Naive thymus-derived CD8-positive, alpha-beta T cell (primary cell): Measurements from ENCODE around the gene IRGC. TPM values are rescaled to one million over a fixed set of nuclear protein-coding genes. Genes with fewer than 3 reads are reported as not detected.

Source experiments
- ATAC-seq, 2 donors: fragments of 150-1000 bp; cut with Tn5 transposase in 1 of 2; sonication (Bioruptor Pico), chemical (Tn5 transposase) in 1 of 2; 1 replicate in 1 of 2; 2 replicates in 1 of 2; pipeline ENCODE4 v1.10.0; 2021; ENCODE audit warnings: mild to moderate bottlenecking in 2 of 2, moderate library complexity in 2 of 2
- POLR2A ChIA-PET: fragments of 350-600 bp; sonication (Branson Sonifier 250); formaldehyde crosslinking; loops from one replicate; lab custom pipeline; 2021; ENCODE audit warnings: antibody characterized with exemption; lab: Charles Lee
- DNase-seq, 10 donors: peaks; one replicate each; pipeline versions ENCODE4 v3.0.0 to v3.0.0-alpha.2; 2020 to 2022
- H3K27ac Mint-ChIP-seq, 10 donors: one replicate each; pipeline ENCODE4 v1.8.0; 2020 to 2022; ENCODE audit warnings: mild to moderate bottlenecking in 10 of 10, mixed read lengths in 10 of 10, moderate library complexity in 4 of 10, inconsistent platforms in 1 of 10
- H3K27me3 Mint-ChIP-seq, 5 donors: one replicate each; pipeline ENCODE4 v1.8.0; 2021 to 2022; ENCODE audit warnings: mixed read lengths in 5 of 5
- H3K36me3 Mint-ChIP-seq, 3 donors: one replicate each; pipeline ENCODE4 v1.8.0; 2020 to 2022; ENCODE audit warnings: mixed read lengths in 3 of 3, mild to moderate bottlenecking in 2 of 3, inconsistent platforms in 1 of 3
- H3K4me1 Mint-ChIP-seq, 4 donors: one replicate each; pipeline ENCODE4 v1.8.0; 2021 to 2022; ENCODE audit warnings: mixed read lengths in 4 of 4
- H3K4me3 Mint-ChIP-seq, 10 donors: one replicate each; pipeline ENCODE4 v1.8.0; 2020 to 2022; ENCODE audit warnings: mild to moderate bottlenecking in 10 of 10, mixed read lengths in 10 of 10, moderate library complexity in 6 of 10, inconsistent platforms in 1 of 10
- H3K9me3 Mint-ChIP-seq, 9 donors: one replicate each; pipeline ENCODE4 v1.8.0; 2020 to 2022; ENCODE audit warnings: mixed read lengths in 9 of 9, mild to moderate bottlenecking in 3 of 9, inconsistent platforms in 1 of 9, moderate library complexity in 1 of 9
- polyA plus RNA-seq, 3 donors: library from polyadenylated mRNA; unstranded; fragments of 300-500 nt; fragmentation: Illumina TruSeq; gene quantifications; one replicate each; pipeline ENCODE4 v1.2.3, GENCODE V29; 2021
- total RNA-seq, 8 experiments: library from RNA in 2 of 8; stranded (reverse) in 2 of 8; gene quantifications; one replicate each; pipeline ENCODE4 v1.2.3 and lab custom pipeline; 2021 to 2026

IRGC gene
- total and polyA plus RNA-seq, 5 experiments from 2014 or later, result not detected

DNA sequence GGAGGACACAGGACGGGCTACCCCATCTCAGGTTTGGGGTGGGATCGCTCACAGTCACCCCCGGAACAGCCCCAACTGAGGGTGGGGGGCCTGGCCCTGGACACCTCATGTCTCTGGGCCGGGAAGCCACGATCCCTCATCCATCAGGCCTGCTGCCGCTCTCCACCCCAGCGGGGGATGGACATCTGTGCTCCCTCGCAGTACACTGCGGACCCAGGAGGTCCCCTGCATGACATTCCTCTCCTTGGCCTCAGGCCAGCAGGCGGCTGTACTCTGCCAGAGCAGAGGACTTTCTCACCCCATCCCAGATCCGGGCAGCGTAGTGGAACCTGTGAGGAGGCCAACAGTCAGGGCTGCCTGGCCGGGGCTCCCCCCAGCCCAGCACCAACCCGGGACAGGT, 15.5 kb downstream of the IRGC start:
- ATAC-seq, result no peak
- no peak for DNase-seq
- H3K4me1 Mint-ChIP-seq, result peaks cover 0 to 18% (median 2%) of the 10 kb centered on the region in 4 donors
- H3K4me3 Mint-ChIP-seq, result no peak overlapping the region
- H3K27ac Mint-ChIP-seq, result no peak overlapping the region
- peaks cover 0 to 73% (median 30%) of the 10 kb centered on the region in 3 donors for H3K36me3 Mint-ChIP-seq
- POLR2A ChIA-PET, result no interaction called here
- no peaks in the 10 kb centered on the region for H3K27me3 Mint-ChIP-seq
- no peaks in the 10 kb centered on the region for H3K9me3 Mint-ChIP-seq

DNA sequence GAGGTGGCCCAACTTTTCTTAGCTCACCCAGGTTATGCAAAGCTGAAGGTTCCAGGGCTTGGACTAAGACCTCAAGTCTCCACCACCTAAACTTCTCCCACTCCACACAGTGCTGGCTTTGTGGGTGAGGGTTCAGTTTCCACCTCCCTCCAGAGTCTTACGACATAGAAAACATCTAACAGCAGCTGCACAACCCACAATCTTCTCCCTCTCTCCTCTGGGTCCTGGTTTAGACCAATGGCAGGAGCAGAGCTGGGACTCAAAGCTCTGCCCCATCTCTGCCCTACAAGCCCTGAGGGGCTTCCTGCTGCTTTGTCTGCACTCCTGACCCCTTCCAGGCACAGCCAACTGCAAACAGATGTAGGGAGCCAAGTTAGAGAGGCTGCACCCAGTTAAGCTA, 16.0 kb downstream of the IRGC start:
- POLR2A ChIA-PET, result interaction anchor here (0.6 kb wide), 1 partner anchor 111 kb away, joined by 3 read pairs; no protein-coding TSS in a partner anchor

DNA sequence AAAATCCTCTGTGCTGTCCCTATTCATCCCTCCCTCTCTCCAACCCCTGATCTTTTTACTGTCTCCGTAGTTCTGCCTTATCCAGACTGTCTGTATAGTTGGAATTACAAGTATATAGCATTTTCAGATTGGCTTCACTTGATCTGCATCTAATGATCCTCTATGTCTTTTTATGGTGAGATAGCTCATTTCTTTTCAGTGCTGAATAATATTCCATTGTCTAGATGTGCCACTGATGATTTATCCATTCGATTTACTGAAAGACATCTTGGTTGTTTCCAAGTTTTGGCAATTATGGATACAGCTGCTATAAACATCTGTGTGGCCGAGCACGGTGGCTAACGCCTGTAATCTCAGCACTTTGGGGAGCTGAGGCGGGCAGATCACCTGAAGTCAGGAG, 19.1 kb downstream of the IRGC start:
- no peak for DNase-seq
- Mint-ChIP-seq H3K9me3 (no peaks in the 10 kb centered on the region), H3K36me3 (peaks cover 0 to 89% (median 32%) of the 10 kb centered on the region in 3 donors), H3K4me1 (peaks cover 0 to 10% (median 3%) of the 10 kb centered on the region in 4 donors), H3K27ac (peak overlapping the region in 1 of 10 donors; percentile 30), H3K27me3 (no peaks in the 10 kb centered on the region), H3K4me3 (no peak overlapping the region)
- POLR2A ChIA-PET, result no interaction called here
- no peak for ATAC-seq

More for the DNA sequence above, 16.0 kb downstream of the IRGC start:
- no peak for DNase-seq
- no peak for ATAC-seq
- H3K9me3 Mint-ChIP-seq, result no peaks in the 10 kb centered on the region
- peaks cover 0 to 15% (median 2%) of the 10 kb centered on the region in 4 donors for H3K4me1 Mint-ChIP-seq
- no peak overlapping the region for H3K4me3 Mint-ChIP-seq
- peaks cover 0 to 78% (median 35%) of the 10 kb centered on the region in 3 donors for H3K36me3 Mint-ChIP-seq
- H3K27me3 Mint-ChIP-seq, result no peaks in the 10 kb centered on the region
- H3K27ac Mint-ChIP-seq, result peak overlapping the region in 6 of 10 donors; percentile 25 to 70 (median 38)

DNA sequence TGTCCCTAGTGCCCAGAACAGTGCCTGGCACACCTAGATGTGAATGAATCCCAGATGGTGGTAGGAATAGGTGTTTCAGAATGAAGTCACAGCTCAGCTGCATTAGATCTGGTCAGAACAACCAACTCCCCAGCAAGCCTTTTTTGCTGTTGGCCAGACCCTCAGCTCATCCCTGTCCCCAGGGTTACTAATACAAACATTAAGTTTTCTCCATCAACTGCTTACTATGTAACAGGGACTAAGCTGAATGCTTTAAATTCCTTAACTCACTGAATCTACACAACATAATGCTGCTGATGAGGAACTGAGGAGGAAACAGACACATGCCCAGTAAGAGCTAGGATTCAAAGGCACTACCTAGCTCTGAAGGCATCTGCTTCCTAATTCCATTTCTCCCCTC, 20.1 kb downstream of the IRGC start:
- Mint-ChIP-seq H3K27me3 (no peaks in the 10 kb centered on the region), H3K36me3 (peaks cover 0 to 91% (median 32%) of the 10 kb centered on the region in 3 donors), H3K9me3 (no peaks in the 10 kb centered on the region), H3K4me3 (no peak overlapping the region), H3K4me1 (peaks cover 0 to 10% (median 3%) of the 10 kb centered on the region in 4 donors), H3K27ac (peak overlapping the region in 3 of 10 donors; percentile 33 to 83 (median 64))
- DNase-seq, result no peak
- no peak for ATAC-seq
- POLR2A ChIA-PET, result interaction anchor here (0.6 kb wide), 1 partner anchor 1016 kb away, joined by 3 read pairs; no protein-coding TSS in a partner anchor

DNA sequence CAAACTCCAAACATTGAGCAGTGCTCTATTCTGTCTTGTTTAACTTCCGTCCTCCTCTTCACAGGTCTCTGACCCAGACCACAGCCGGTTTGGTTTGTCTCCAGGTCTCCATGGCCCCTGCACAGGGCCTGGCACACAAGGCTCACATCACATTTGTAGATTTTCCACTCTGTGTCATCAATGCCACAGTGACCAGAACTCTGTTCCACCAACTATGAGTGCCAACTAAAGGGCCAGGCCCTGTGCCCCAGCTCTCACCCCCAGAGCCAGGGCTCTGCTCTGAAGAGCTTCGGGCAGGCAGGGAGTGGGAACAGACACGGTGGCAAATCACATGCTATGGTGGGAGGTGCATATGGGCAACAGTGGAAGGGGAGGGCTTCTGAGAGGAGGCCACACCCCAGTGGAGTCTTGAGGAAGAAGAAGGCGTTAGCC, 22.9 kb downstream of the IRGC start:
- POLR2A ChIA-PET, result no interaction called here
- Mint-ChIP-seq H3K9me3 (no peaks in the 10 kb centered on the region), H3K27me3 (no peaks in the 10 kb centered on the region), H3K4me3 (no peak overlapping the region), H3K4me1 (peaks cover 0 to 4% (median 1%) of the 10 kb centered on the region in 4 donors), H3K36me3 (peaks cover 0 to 84% (median 24%) of the 10 kb centered on the region in 3 donors), H3K27ac (peak overlapping the region in 3 of 10 donors; percentile 65 to 82 (median 81))
- ATAC-seq, result no peak
- peak in 1 of 10 donors; percentile 16 for DNase-seq

DNA sequence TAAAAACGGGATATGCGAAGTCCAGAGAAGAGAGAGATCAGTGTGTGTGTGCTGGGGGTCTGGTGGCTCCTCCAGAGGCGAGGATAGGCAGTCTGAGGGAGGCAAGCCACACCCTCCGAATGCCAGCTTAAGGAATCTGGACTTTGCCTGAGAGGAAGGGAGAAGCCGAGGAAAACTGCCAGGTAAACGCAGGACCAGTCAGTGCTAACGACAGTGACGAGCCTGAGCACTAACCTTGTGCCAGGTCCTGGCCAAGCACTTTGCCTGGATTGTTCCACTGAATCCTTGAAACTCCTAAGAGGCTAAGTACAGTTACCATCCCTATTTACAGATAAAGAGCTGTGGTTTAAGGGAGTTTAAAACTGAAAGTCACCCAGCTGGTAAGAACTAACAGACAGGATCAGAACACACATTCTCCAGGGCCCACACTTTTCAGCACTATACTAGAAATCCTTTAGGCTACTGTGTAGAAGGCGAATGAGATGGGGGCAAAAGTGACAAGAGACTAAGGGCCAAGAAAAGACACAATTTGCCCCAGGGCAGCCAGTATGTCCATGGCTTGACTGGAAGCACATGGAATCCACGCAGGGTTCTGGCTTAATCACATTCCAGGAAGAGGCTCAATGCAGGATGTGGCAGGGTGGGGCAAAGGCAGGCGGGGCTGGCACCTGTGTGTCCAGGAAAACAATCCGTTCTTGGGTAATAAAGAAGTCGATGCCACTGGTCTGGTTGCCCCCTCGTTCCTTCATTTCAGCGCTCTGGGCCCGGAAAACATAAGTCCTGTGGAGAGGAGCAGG, 23.8 kb downstream of the IRGC start:
- Mint-ChIP-seq H3K27ac (peak overlapping the region in 2 of 10 donors; percentile 28 to 35), H3K36me3 (peaks cover 0 to 85% (median 27%) of the 10 kb centered on the region in 3 donors), H3K9me3 (no peaks in the 10 kb centered on the region), H3K4me3 (no peak overlapping the region), H3K27me3 (no peaks in the 10 kb centered on the region), H3K4me1 (peaks cover 0 to 7% (median 2%) of the 10 kb centered on the region in 4 donors)
- POLR2A ChIA-PET, result interaction anchor here (0.7 kb wide), 1 partner anchor 34 kb away, joined by 3 read pairs; no protein-coding TSS in a partner anchor
- DNase-seq (peak in 1 of 10 donors; percentile 45), ATAC-seq (no peak)

DNA sequence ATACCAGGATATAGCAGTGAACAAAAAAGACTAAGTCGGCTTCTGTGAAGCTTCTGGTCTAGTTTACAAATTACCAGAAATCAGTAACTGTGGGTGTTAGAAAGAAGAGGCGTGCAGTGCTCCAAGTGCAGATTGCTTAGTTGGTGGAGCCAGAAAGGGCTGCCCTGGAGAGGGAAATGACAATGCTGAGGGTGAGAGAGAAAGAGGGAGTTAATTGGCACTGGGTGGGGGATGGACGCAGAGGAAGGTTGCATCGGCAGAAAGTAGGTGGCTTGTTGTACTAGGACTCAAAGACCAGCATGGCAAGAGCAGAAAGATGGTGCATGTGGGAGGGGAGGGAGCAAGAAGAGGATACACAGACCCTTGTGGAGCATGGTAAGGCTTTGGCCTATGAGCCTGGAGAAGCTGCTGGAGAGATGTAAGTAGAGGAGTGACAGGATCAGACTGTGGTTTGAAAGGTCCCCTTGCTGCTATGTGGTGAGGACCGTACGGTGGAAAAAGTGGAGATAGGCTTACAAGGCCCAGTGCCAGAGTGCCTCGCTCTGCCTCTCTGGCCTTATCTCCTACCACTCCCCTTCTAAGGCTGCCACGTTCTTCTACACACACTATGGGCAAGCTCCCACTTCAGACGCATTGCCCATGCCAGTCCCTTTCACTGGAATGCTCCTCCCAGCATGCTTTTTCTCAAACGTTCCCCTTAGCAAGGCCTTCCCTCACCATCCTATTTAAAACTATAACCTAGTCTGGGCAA, 25.4 kb downstream of the IRGC start:
- H3K36me3 Mint-ChIP-seq, result peaks cover 0 to 86% (median 33%) of the 10 kb centered on the region in 3 donors
- POLR2A ChIA-PET, result interaction anchor here (0.9 kb wide), 1 partner anchor 44 kb away, joined by 3 read pairs; no protein-coding TSS in a partner anchor
- no peak overlapping the region for H3K27ac Mint-ChIP-seq
- H3K27me3 Mint-ChIP-seq, result no peaks in the 10 kb centered on the region
- H3K4me1 Mint-ChIP-seq, result peaks cover 4 to 15% (median 6%) of the 10 kb centered on the region in 4 donors
- ATAC-seq (no peak), DNase-seq (peak in 1 of 10 donors; percentile 28)
- H3K9me3 Mint-ChIP-seq, result no peaks in the 10 kb centered on the region
- no peak overlapping the region for H3K4me3 Mint-ChIP-seq

DNA sequence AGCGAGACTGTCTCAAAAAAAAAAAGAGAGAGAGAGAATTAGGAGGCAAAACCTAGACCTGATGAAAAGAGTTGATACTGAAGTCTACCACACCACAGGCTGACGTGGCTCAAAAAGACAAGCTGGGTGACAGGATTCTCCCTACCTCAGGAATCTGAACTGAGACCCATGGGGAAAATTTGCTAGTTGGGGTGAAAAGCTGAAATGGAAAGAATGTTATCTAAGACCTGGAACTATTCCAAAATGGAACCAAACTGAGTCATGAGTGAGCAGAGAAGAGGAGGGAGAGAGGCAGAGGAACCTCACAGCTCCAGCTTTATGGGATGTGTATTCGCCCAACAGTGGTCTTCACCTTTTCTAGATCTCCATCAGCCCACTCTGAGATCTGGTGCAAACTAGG, 27.2 kb downstream of the IRGC start:
- H3K4me3 Mint-ChIP-seq, result no peak overlapping the region
- DNase-seq (no peak), ATAC-seq (no peak)
- H3K9me3 Mint-ChIP-seq, result no peaks in the 10 kb centered on the region
- H3K36me3 Mint-ChIP-seq, result peaks cover 0 to 87% (median 31%) of the 10 kb centered on the region in 3 donors
- POLR2A ChIA-PET, result no interaction called here
- H3K27me3 Mint-ChIP-seq, result no peaks in the 10 kb centered on the region
- peak overlapping the region in 1 of 10 donors; percentile 59 for H3K27ac Mint-ChIP-seq
- H3K4me1 Mint-ChIP-seq, result peaks cover 6 to 18% (median 8%) of the 10 kb centered on the region in 4 donors

DNA sequence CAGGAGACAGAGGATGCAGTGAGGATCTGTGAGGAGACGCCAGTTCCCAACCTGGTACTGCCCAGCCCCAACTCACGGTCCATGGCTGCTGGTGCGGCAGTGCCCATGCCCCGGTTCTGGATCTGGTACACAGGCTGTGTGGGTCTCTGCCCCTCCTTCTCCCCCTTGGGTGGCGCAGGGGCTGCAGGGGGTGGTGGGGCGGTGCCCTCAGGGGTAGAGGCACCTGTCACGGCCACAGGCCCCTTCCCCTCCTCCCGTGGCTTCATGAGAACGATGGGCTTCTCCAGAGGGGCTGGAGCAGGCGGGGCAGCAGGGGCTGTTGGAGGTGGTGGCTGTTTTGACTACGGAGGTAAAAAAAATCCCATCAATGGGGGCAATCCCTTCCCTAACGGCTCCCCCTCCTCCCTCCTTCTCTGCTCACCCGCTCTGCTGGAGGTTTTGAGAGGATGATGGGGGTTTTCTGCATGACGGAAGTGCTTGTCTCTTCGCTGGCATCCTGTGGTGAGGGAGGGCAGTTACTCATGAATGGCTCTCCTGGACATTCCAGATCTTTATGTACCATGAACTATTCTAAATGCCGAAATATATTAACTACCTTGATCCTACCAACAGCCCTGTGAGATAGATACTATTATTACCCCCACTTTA, 31.8 kb downstream of the IRGC start:
- DNase-seq (no peak), ATAC-seq (no peak)
- H3K4me1 Mint-ChIP-seq, result peaks cover 9 to 32% (median 22%) of the 10 kb centered on the region in 4 donors
- H3K36me3 Mint-ChIP-seq, result peaks cover 0 to 83% (median 35%) of the 10 kb centered on the region in 3 donors
- no peaks in the 10 kb centered on the region for H3K27me3 Mint-ChIP-seq
- H3K9me3 Mint-ChIP-seq, result no peaks in the 10 kb centered on the region
- H3K27ac Mint-ChIP-seq, result peak overlapping the region in 6 of 10 donors; percentile 20 to 83 (median 62)
- POLR2A ChIA-PET, result interaction anchor here (0.7 to 1.4 kb wide), 2 partner anchors 30 to 37 kb away, joined by 3 to 4 read pairs; no protein-coding TSS in a partner anchor
- H3K4me3 Mint-ChIP-seq, result peak overlapping the region in 1 of 10 donors; percentile 41

DNA sequence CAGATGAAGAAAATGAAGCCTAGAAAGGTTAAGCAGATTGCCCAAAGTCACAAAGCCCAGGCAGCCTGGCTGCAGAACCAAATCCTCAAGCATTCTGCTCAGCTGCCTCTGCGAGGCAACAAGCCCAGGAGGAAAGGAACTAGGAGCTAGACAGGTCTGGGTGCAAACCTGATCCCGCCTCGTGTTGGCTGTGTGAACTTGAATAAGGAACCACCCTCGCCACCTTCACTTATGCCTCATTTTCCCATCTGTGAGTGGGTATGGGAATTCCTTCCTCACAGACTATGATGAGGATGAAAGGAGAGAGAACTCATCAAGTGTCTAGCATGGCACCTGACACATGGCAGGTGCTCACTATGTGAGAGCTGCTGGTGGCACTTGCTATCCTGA, 32.3 kb downstream of the IRGC start:
- POLR2A ChIA-PET, result no interaction called here
- Mint-ChIP-seq H3K9me3 (no peaks in the 10 kb centered on the region), H3K27ac (peak overlapping the region in 7 of 10 donors; percentile 13 to 87 (median 70)), H3K4me3 (no peak overlapping the region), H3K27me3 (no peaks in the 10 kb centered on the region), H3K4me1 (peaks cover 9 to 38% (median 26%) of the 10 kb centered on the region in 4 donors), H3K36me3 (peaks cover 0 to 78% (median 35%) of the 10 kb centered on the region in 3 donors)
- DNase-seq (peak in 1 of 10 donors; percentile 18), ATAC-seq (no peak)

DNA sequence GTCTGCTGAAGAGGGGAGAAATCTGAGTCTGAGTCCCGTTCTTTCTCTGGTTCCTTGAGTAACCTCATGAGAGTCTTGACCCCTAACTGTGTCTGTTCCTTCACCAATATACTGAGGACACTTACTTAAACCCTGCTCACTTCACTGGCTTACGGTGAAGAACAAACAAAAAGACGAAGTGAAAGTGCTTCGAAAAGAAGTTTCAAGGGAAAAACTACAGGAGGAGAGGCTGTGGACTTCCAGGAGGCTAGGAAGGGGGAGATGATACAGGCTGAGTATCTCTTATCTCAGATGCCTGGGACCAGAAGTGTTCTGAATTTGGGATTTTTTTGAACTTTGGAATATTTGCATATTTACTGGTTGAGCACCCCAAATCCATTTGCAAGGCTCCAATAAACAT, 32.8 kb downstream of the IRGC start:
- DNase-seq (no peak), ATAC-seq (no peak)
- H3K4me1 Mint-ChIP-seq, result peaks cover 9 to 42% (median 30%) of the 10 kb centered on the region in 4 donors
- POLR2A ChIA-PET, result no interaction called here
- H3K4me3 Mint-ChIP-seq, result no peak overlapping the region
- H3K27ac Mint-ChIP-seq, result peak overlapping the region in 4 of 10 donors; percentile 2 to 87 (median 42)
- H3K36me3 Mint-ChIP-seq, result peaks cover 0 to 75% (median 35%) of the 10 kb centered on the region in 3 donors
- no peaks in the 10 kb centered on the region for H3K9me3 Mint-ChIP-seq
- no peaks in the 10 kb centered on the region for H3K27me3 Mint-ChIP-seq

DNA sequence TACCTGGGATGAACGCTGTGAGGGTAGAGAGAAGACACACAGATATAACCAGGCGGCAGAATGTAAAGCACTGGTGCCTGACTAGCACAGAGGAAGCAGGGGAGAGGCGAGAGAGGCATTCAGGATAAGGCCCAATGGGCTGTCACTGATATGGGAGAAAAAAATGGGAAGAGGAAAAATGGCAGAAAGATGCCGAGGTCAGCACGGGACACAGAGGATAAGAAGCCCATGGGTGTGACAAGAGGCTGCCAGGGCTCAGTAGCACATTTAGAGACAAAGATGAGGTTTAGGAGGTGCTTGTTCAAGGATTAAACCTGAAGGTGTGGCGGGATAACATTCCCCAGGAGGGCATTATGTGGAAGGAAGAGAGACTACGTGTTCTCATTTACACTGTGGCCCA, 33.3 kb downstream of the IRGC start:
- Mint-ChIP-seq H3K4me1 (peaks cover 12 to 43% (median 34%) of the 10 kb centered on the region in 4 donors), H3K36me3 (peaks cover 0 to 70% (median 32%) of the 10 kb centered on the region in 3 donors), H3K4me3 (no peak overlapping the region), H3K9me3 (no peaks in the 10 kb centered on the region), H3K27me3 (no peaks in the 10 kb centered on the region), H3K27ac (peak overlapping the region in 5 of 10 donors; percentile 2 to 77 (median 13))
- no peak for ATAC-seq
- POLR2A ChIA-PET, result no interaction called here
- DNase-seq, result peak in 1 of 10 donors; percentile 3
